GM10847 (cell line): ENCODE results near the gene RASSF3.

Experiments used
- POLR2A ChIP-seq: IDR thresholded peaks from 2 replicates; pipeline ENCODE4 v1.6.1; 2011; ENCODE audit not compliant: insufficient read length; ENCODE audit errors: extremely low read depth

RASSF3 gene

GRCh38 chr12:64621257-64621942 is 11.1 kb downstream of the RASSF3 start:
- TF ChIP-seq POLR2A = no peak

- TF ChIP-seq POLR2A = no peak
These were observed 13.7 kb downstream of the RASSF3 start for GRCh38 chr12:64624035-64624434.

- no peak for TF ChIP-seq POLR2A
These were observed 15.2 kb downstream of the RASSF3 start for GRCh38 chr12:64625243-64626077.

GRCh38 chr12:64627771-64628170 is 17.5 kb downstream of the RASSF3 start:
- TF ChIP-seq POLR2A = no peak

GRCh38 chr12:64631197-64631596 is 20.9 kb downstream of the RASSF3 start:
- no peak for TF ChIP-seq POLR2A

GRCh38 chr12:64633011-64633939 is 23.0 kb downstream of the RASSF3 start:
- no peak for TF ChIP-seq POLR2A

- no peak for TF ChIP-seq POLR2A
These were observed 23.6 kb downstream of the RASSF3 start for GRCh38 chr12:64633940-64634337.

GRCh38 chr12:64634508-64635092 is 24.3 kb downstream of the RASSF3 start:
- no peak for TF ChIP-seq POLR2A

- TF ChIP-seq POLR2A = no peak
These were observed 25.2 kb downstream of the RASSF3 start for GRCh38 chr12:64635356-64635998.

- no peak for TF ChIP-seq POLR2A
These were observed 26.6 kb downstream of the RASSF3 start for GRCh38 chr12:64636856-64637255.

GRCh38 chr12:64639466-64639865 is 29.2 kb downstream of the RASSF3 start:
- TF ChIP-seq POLR2A = no peak

- TF ChIP-seq POLR2A = no peak
These were observed 36.0 kb downstream of the RASSF3 start for GRCh38 chr12:64646318-64646717.

- TF ChIP-seq POLR2A = no peak
These were observed 39.2 kb downstream of the RASSF3 start for GRCh38 chr12:64649487-64649886.

GRCh38 chr12:64650762-64651161 is 40.5 kb downstream of the RASSF3 start:
- TF ChIP-seq POLR2A = no peak
